Measurements from ENCODE around the gene STARD10.
"Not testable (repeated sequence)": the region's sequence is repeated elsewhere in the genome, so short reads cannot be mapped to it uniquely, and the experiment has no call there.

The STARD10 gene, protein sequence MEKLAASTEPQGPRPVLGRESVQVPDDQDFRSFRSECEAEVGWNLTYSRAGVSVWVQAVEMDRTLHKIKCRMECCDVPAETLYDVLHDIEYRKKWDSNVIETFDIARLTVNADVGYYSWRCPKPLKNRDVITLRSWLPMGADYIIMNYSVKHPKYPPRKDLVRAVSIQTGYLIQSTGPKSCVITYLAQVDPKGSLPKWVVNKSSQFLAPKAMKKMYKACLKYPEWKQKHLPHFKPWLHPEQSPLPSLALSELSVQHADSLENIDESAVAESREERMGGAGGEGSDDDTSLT

DNA sequence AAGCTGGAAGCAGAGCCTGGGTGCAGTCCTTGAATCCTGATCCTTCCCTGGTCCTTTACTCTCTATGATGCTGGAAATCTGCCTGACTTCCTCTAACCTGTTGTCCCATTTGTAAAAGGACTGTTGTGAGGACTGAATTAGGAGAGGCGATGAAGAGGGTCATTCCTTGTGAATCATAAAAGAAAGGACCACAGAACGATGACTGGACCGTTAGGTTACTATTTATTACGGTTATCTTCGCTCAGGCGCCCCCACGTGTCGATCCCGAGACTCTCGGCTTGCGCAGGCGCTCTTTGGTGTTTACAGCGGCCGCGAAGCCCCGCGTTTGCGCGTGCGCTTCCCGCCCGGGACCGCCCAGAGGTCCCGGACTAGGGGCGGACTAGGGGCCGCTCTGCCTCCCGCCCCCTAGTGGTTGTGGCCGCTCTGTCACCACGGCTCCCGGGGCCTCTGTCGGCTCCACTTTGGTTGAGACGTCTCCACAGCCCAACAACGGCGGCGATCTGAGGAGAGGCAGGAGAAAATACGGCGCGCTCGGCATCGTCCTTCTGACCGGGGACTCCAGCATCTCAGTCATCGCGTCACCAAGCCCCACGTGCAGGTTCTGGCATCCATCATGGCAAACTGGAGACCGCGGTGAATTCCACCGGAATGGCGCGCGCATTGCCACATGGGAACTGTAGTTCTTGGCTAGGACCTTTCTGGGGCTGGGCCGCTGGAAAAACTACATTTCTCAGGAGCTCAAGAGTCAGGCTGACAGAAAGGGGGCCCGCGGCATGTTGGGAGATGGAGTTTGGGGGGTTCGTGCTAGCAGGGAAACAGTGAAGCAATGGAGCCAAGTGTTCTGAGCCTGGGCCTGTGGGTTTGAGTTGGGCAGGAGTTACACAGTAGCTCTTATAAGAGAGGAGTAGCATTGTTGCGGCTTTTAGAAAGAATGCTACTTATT lies at the start of gene STARD10:
Gene STARD10 (minus strand): TSS at position 623 of the 943 bp plus-strand sequence. CDS start 12,866 bp downstream, outside the sequence.
- DNase-seq = peak; percentile 97

DNA sequence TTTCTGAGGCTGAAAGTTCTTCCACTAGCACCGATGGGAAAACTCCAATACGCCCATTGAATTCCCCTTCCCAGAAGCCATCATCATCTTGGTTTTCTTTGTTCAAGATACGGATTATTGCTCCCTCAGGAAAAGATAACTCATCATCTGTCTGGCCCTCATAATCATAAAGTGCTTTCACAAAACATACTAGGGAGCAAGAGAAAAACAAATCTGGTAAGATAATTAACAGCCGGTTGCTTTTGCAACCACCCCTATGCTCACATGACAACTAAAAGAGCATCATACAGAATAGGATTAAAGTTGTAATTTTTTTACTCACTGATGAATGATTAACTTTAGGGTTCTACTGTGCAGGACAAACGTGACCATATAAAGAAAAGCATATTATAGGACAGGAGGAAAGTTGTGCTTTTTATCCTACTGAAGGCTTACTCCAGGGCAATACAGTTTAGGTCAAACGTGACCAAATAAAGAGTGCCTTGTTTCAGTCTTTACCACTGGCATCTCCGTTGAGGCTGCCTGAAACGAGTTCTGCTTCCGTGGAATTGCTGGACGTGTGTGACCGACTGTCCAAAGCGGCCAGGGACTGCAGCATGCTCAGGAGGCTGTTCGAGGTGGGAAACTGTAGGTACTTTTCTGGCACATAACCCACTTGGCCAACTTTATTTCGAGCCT lies 48.9 kb upstream of the STARD10 start:
- DNase-seq = no peak

DNA sequence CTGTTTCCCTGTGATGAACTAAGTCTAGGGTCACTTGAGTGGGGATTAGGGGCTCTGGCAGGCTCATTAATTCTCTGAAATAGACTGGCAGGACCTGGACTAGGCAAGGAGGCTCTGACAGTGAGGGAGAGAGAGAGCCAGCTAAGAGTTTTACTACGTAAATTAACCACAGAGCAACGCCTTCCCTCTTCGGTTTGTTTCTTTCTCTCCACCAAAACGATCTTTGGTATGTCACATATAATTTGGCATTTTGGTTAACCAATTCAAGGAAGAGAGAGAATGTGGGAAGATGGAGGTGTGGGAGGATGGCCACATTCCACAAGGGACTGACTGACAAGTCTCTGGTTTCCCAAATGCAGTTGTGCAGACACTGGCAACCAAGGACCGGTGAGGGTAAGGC lies 48.3 kb upstream of the STARD10 start:
- DNase-seq = no peak

- DNase-seq = no peak
These were observed 47.5 kb upstream of the STARD10 start for GRCh38 chr11:72841397-72841796.

GRCh38 chr11:72840780-72841179 lies 46.9 kb upstream of the STARD10 start:
- no peak for DNase-seq

DNA sequence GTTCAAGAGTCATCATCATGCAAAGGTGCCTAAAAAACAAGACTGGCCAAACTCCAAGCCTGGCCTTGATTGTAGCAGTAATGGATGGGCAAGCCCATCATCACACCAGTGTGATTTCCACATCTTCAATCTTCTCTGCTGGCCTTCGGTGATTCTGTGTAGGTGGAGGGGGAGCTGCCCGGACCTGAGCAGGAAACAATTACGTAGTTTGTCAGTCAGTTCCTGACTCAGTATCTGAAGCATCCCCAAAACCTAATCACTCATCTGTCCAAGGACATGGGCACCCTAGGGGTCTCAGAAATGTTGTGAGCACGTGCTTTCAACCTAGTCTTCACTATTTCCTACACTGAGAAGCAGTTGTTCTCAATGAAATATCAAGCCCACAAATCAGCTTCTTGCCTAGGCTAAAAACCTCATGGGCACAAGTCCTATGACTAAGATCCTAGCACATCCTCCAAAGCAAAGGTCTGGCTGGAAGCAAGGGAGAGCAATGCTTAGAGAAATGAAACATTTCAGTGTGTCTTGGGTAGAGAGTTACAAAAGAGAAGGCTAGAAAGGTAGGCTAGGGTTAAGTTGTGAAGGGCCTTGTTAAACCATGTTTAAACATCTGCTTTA lies 45.0 kb upstream of the STARD10 start:
- DNase-seq = no peak

DNA sequence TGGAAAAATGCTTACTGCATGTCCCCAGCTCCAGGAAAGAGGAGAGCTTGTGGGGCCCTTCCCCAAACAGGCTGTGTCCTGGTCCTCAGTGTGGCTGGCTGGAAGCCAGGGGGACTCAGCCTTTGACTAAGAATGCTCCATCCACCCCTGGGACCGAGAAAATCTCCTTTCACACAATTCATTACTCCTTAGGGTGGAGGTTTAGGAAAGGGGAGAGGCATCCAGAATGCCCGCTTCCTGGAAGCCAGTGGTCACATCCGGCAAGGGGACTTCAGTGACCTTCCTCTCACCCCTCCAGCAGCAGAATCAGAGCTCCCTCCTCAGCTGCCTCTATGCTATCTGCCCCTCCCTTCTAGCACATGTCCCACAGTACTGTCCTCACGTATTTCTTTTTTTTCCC lies 42.3 kb upstream of the STARD10 start:
- DNase-seq = no peak

DNA sequence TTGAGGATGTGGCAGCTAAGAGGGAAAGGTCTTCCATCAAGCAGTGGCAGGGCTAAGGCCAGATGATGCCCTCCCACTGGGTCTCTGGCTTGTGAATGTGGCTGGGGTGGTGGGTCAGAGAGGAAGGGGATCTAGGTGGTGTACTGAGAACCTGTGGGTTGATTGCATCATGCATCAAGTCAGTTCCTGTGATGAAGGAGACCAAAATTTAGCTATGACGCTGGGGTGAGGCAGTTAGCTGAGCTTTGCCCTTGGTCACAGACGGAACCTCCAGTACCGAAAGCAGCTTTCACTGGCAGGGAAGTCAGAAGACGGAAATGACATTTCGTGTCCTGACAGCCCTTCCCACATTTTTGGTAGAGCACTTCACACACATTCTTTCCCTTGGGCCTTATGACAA lies 41.1 kb upstream of the STARD10 start:
- no peak for DNase-seq

DNA sequence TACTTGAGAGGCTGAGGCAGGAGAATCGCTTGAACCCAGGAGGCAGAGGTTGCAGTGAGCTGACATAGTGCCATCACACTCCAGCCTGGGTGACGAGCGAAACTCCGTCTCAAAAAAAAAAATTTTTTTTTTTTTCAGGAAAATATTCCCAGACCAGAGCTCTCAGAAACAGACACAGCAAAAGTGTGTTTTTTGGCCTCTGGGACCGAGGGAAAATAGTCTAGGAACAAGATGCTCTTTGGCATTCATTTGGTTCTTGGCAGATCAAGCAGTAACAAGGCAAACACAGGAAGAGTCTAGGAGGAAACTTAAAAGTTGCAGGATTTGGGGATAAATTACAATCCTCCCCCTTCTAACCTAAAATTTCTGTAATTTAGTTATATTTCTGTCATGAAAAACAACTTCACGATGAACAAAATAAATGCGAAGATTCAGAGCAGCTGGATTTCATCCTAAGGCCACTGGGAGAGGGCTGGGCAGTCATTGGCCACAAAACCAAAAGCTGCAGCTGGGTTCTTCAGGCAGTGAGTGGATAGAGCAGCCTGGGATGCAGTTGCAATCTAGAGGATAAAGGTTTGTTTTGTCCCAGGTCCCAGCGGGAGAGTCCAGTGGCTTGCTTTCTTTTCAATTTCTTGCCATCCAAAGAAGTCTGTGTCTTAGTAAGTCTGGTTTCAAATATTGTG lies 40.1 kb upstream of the STARD10 start:
- DNase-seq = no peak

GRCh38 chr11:72833083-72833733 lies 39.4 kb upstream of the STARD10 start:
- DNase-seq = no peak

DNA sequence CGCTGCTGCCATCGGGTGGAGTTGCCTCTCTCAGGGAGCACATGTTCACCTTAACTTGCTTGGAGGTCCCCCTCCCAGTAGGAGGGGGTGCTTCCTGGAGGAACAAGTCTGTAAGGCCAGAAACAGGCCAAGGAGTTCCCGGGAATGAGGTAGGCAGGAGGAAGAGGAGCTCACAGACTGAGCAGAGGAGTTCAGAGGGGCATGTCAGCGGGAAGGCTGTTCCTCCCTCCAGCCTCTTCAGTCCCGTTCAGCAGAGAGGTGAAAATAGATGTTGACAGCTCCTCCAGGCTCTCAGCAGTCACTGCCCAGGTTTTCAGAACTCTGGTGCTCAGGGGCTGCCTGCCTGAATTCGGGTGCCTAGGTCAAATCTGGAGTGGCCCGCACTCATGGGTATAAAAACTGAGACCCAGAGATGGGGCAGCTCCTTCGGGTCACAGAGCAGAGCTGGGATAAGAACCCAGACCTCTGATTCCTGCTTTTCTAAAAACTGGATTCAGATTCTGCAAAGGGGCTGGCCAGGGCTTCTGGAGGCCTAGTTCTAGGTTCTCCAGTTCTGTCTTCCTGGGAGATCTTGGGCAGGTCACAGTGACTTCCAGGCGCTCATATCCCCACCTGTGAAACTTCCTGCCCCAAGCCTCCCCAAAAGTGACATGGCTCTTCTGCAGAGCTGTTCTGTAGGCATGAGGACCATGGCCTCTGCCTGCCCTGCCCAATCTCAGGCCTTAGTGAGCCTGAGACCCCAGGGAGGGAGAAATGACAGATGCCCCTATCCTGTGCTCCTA lies 38.6 kb upstream of the STARD10 start:
- no peak for DNase-seq

GRCh38 chr11:72831521-72832300 lies 37.9 kb upstream of the STARD10 start:
- DNase-seq = peak; percentile 89

DNA sequence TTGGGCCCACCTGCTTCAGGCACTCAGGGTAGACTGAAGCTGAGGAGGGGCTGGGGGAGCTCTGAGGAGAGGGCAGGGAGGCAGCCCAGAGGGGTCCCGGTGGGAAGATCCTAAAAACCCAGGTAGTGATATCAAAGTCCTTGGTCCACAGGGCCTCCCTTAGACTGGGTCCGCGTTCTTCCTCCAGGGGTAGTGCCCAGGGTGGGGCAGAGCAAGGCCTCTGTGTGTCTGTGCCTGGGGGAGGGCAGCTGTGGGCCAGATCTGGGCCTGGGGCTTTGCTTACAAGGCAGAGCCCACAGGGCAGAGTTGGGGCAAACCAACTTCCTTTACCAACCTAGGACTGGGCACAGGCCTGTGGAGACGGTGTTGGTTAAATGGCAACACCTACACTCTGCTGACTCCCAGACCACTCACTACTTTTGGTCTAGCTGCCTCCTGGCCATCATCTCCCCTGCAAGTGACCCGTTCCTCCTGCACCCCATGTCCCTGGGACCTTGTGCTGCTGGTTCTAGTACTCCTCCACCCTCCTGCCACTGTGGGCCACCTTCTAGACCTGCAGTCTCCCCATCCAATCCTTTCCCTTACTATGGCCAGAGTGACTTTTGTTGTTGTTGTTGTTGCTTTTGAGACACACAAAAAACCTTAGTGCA lies 36.2 kb upstream of the STARD10 start:
- DNase-seq = no peak

DNA sequence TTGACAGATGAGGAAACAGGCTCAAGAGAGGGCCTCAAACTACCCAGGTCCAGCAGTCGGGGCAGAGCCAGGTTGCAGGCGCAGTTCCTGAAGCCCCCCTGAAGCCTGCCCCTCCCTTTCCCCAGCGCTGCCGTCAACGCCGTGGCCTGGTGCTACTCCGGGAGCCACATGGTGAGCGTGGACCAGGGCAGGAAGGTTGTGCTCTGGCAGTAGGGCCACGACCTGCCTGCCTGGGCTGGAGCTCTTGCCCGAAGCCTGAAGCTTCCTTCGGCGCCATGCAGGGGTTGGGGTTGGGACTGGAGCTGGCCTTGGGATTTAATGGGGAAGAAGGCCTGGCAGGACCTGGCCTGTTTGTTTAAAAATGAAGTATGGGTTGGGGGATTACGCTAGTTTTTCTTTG lies 35.3 kb upstream of the STARD10 start:
- DNase-seq = no peak

DNA sequence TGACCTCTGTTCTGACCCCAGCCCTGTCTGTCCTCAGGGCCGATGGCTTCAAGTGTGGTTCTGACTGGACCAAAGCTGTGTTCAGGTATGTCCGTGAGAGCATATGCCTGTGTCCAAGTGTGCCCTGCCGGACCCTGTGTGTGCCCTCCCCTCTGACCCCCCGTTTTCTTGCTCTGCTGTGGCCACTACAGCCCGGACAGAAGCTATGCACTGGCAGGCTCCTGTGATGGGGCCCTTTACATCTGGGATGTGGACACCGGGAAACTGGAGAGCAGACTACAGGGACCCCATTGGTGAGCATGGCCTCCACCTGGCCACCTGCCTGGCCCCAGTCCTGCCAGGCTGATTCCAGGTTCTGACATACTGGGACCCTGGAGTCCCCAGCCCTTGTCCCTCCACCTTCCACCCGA lies 34.9 kb upstream of the STARD10 start:
- DNase-seq = no peak

GRCh38 chr11:72828081-72828567 lies 34.3 kb upstream of the STARD10 start:
- no peak for DNase-seq

- not testable (repeated sequence) for DNase-seq
These were observed 33.8 kb upstream of the STARD10 start for GRCh38 chr11:72827656-72828055.

DNA sequence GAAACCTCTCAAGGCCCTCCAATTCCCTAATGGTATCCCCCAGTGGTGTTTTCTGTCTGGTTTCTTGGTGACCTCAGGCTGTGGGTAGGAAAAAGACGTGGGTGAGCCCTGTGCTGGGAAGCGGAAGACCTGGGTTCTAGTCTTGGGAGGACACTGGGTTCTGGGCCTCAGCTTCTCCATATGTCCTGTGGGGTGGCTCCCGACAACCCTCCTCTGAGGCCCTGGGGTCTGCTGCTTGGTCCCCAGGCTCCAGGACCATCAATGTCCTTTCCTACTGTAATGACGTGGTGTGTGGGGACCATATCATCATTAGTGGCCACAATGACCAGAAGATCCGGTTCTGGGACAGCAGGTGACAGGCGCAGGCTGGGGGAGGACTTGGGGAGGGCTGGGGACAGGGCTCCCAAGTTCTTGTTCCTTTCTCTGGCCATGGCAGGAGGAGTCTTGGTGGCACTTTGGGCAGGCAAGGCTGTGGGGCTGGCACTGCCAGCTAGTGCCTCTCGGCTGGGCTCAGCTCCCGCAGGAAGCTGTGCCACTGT lies 33.2 kb upstream of the STARD10 start:
- DNase-seq = no peak

Measured in right forelimb (tissue), 1 donor.